Endodermal cell (in vitro differentiated cells): Measurements from ENCODE around the gene ZFAND6. TPM values are rescaled to one million over a fixed set of nuclear protein-coding genes. Genes with fewer than 3 reads are reported as not detected.

ENCODE experiments used
- DNase-seq: peaks from one replicate; pipeline ENCODE4 v3.0.0-alpha.2; 2017
- H3K27ac ChIP-seq: 2 replicates; pipeline ENCODE4 v1.5.1; 2013; ENCODE audit warnings: mild to moderate bottlenecking, low read depth, low read length, moderate library complexity
- H3K27me3 ChIP-seq: 2 replicates; pipeline ENCODE4 v1.6.1; 2013; ENCODE audit warnings: mild to moderate bottlenecking, low read length, moderate library complexity; ENCODE audit not compliant: insufficient read depth, control insufficient read depth, poor library complexity, severe bottlenecking
- H3K36me3 ChIP-seq: 2 replicates; pipeline ENCODE4 v1.7.0; 2013; ENCODE audit warnings: mild to moderate bottlenecking, low read length, moderate library complexity; ENCODE audit not compliant: control insufficient read depth, insufficient read depth
- H3K4me1 ChIP-seq: one replicate; pipeline ENCODE4 v1.7.0; 2013; ENCODE audit warnings: low read length; ENCODE audit not compliant: control insufficient read depth, insufficient read depth
- H3K4me3 ChIP-seq: 2 replicates; pipeline ENCODE4 v1.5.1; 2013; ENCODE audit warnings: mild to moderate bottlenecking, low read length, moderate library complexity
- H3K9ac ChIP-seq: 2 replicates; pipeline ENCODE4 v1.6.1; 2013; ENCODE audit warnings: mild to moderate bottlenecking, low read length, moderate library complexity; ENCODE audit not compliant: poor library complexity, severe bottlenecking; ENCODE audit errors: extremely low read depth
- H3K9me3 ChIP-seq: 2 replicates; pipeline ENCODE4 v1.6.1; 2013; ENCODE audit warnings: mild to moderate bottlenecking, low read length, moderate library complexity; ENCODE audit not compliant: control insufficient read depth
- H3K27ac Mint-ChIP-seq: 2 replicates; pipeline ENCODE4 v1.8.0; 2020; ENCODE audit warnings: mixed read lengths
- H3K27me3 Mint-ChIP-seq: 2 replicates; pipeline ENCODE4 v1.8.0; 2021; ENCODE audit warnings: mild to moderate bottlenecking, mixed read lengths; ENCODE audit not compliant: insufficient read depth
- H3K36me3 Mint-ChIP-seq: 2 replicates; pipeline ENCODE4 v1.8.0; 2020; ENCODE audit warnings: low read depth, mixed read lengths
- H3K4me1 Mint-ChIP-seq: 2 replicates; pipeline ENCODE4 v1.8.0; 2020; ENCODE audit warnings: mixed read lengths
- H3K4me3 Mint-ChIP-seq: 2 replicates; pipeline ENCODE4 v1.8.0; 2020; ENCODE audit warnings: mild to moderate bottlenecking, moderate library complexity, mixed read lengths
- H3K9me3 Mint-ChIP-seq: 2 replicates; pipeline ENCODE4 v1.8.0; 2020; ENCODE audit warnings: mild to moderate bottlenecking, mixed read lengths
- CTCF ChIP-seq: fragments of 200-600 bp; sonication (generic); conservative IDR thresholded peaks from 2 replicates; pipeline ENCODE4 v1.5.0; 2021; ENCODE audit warnings: antibody characterized with exemption, mild to moderate bottlenecking
- WGBS, 2 experiments: methylation state at CpG; one replicate each; pipeline versions ENCODE4 v1.1.5 to v1.1.7; 2013; ENCODE audit warnings: missing lambda C conversion rate in 2 of 2, mixed read lengths in 1 of 2; ENCODE audit not compliant: insufficient coverage in 1 of 2, insufficient read length in 1 of 2; 5-methylcytosine and 5-hydroxymethylcytosine counted together
- total RNA-seq, 2 donors: library from RNA; stranded (reverse); fragmentation: NEBNext Ultra II Directional in 1 of 2; extraction: Animal tissue kit (Norgen Biotek cat#: 25700) in 1 of 2; gene quantifications; 2 replicates in 1 of 2; 3 replicates in 1 of 2; pipeline ENCODE4 v1.2.1, GENCODE V29; 2021

Gene ZFAND6
- total RNA-seq, 2 donors from 2014 or later = 84.5 to 86.2 TPM

DNA sequence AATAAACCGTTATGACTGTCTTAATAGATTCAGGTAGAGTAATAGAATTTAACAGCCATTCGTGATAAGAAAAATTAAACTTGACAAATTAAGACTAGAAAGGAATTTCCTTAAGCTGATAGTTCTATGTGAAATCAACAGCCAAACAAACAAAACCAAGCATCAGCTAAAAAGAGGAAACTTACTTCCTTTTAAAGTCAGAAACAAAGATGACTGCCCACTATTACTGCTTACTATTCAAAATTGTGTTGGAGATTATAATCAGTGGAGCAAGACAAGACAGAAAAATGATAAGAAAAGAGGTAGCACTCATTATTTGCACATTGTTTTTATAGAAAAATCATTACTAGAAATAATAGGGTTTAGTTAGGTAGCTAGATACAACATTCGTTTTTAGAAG lies 79.5 kb downstream of the ZFAND6 start:
- Histone ChIP-seq H3K9ac (no peak overlapping the region), H3K4me1 (no peaks in the 10 kb centered on the region), H3K27ac (no peak overlapping the region), H3K9me3 (no peaks in the 10 kb centered on the region), H3K4me3 (no peak overlapping the region), H3K36me3 (peaks cover 28% of the 10 kb centered on the region), H3K27me3 (no peaks in the 10 kb centered on the region)
- TF ChIP-seq CTCF = no peak
- H3K4me1 Mint-ChIP-seq = peaks cover 8% of the 10 kb centered on the region
- H3K4me3 Mint-ChIP-seq = no peak overlapping the region
- no peaks in the 10 kb centered on the region for H3K9me3 Mint-ChIP-seq
- 93% methylated on average over 3 of the region's 3 CpGs; no CpG with 5 or more reads in 1 of the 2 experiments for WGBS, 2 experiments
- H3K36me3 Mint-ChIP-seq = peaks cover 19% of the 10 kb centered on the region
- H3K27ac Mint-ChIP-seq = no peak overlapping the region
- H3K27me3 Mint-ChIP-seq = no peaks in the 10 kb centered on the region
- no peak for DNase-seq

GRCh38 chr15:80140909-80141308 lies 81.4 kb downstream of the ZFAND6 start:
- H3K9me3 Mint-ChIP-seq = peaks cover 6% of the 10 kb centered on the region

GRCh38 chr15:80141916-80142598 lies 82.6 kb downstream of the ZFAND6 start:
- Histone ChIP-seq H3K4me3 (no peak overlapping the region), H3K27me3 (no peaks in the 10 kb centered on the region), H3K9ac (no peak overlapping the region), H3K36me3 (peaks cover 5% of the 10 kb centered on the region), H3K27ac (no peak overlapping the region), H3K4me1 (no peaks in the 10 kb centered on the region), H3K9me3 (no peaks in the 10 kb centered on the region)
- no peak for DNase-seq
- no peak for TF ChIP-seq CTCF
- peaks cover 3% of the 10 kb centered on the region for H3K36me3 Mint-ChIP-seq
- H3K27ac Mint-ChIP-seq = no peak overlapping the region
- WGBS, 2 experiments = 94 to 95% methylated on average over 3 to 5 of the region's 5 CpGs
- H3K4me3 Mint-ChIP-seq = no peak overlapping the region
- H3K27me3 Mint-ChIP-seq = peaks cover 2% of the 10 kb centered on the region
- H3K4me1 Mint-ChIP-seq = peaks cover 2% of the 10 kb centered on the region
- H3K9me3 Mint-ChIP-seq = peaks cover 6% of the 10 kb centered on the region

More at GRCh38 chr15:80140909-80141308, 81.4 kb downstream of the ZFAND6 start:
- Histone ChIP-seq H3K27ac (no peak overlapping the region), H3K36me3 (peaks cover 10% of the 10 kb centered on the region), H3K9me3 (no peaks in the 10 kb centered on the region), H3K9ac (no peak overlapping the region), H3K27me3 (no peaks in the 10 kb centered on the region), H3K4me1 (no peaks in the 10 kb centered on the region), H3K4me3 (no peak overlapping the region)
- no peak for DNase-seq
- H3K27ac Mint-ChIP-seq = no peak overlapping the region
- no peaks in the 10 kb centered on the region for H3K27me3 Mint-ChIP-seq
- peaks cover 3% of the 10 kb centered on the region for H3K36me3 Mint-ChIP-seq
- no peak for TF ChIP-seq CTCF
- WGBS, 2 experiments = 80 to 83% methylated on average over 1 to 4 of the region's 4 CpGs
- no peak overlapping the region for H3K4me3 Mint-ChIP-seq
- H3K4me1 Mint-ChIP-seq = peaks cover 8% of the 10 kb centered on the region
